Measurements from ENCODE around the gene CD99L2. TPM values are rescaled to one million over a fixed set of nuclear protein-coding genes. Genes with fewer than 3 reads are reported as not detected.

The CD99L2 gene
- total RNA-seq, 2 donors from 2014 or later = 66.0 to 72.0 TPM

GRCh38 chrX:150863191-150863590, 35.3 kb downstream of the CD99L2 start:
- H3K4me1 ChIP-seq = no peaks in the 10 kb centered on the region
- TF ChIP-seq CTCF (IDR thresholded peaks at IDR 0.05) = no peak
- no peak for DNase-seq (ENCODE audit: low spot score)
- H3K27me3 ChIP-seq = no peaks in the 10 kb centered on the region
- peaks cover 0 to 13% of the 10 kb centered on the region in 2 donors for H3K9me3 ChIP-seq
- H3K36me3 ChIP-seq = no peaks in the 10 kb centered on the region
- H3K27ac ChIP-seq = no peak overlapping the region
- H3K4me3 ChIP-seq = no peak overlapping the region

GRCh38 chrX:150857453-150857852, 41.0 kb downstream of the CD99L2 start:
- no peaks in the 10 kb centered on the region for H3K4me1 ChIP-seq
- TF ChIP-seq CTCF (IDR thresholded peaks at IDR 0.05) = no peak

GRCh38 chrX:150856785-150857184, 41.7 kb downstream of the CD99L2 start:
- no peaks in the 10 kb centered on the region for H3K36me3 ChIP-seq
- peaks cover 0 to 34% of the 10 kb centered on the region in 2 donors for H3K9me3 ChIP-seq
- TF ChIP-seq CTCF (IDR thresholded peaks at IDR 0.05) = no peak

More at GRCh38 chrX:150857453-150857852, 41.0 kb downstream of the CD99L2 start:
- Histone ChIP-seq H3K27me3 (no peaks in the 10 kb centered on the region), H3K27ac (no peak overlapping the region), H3K36me3 (no peaks in the 10 kb centered on the region), H3K9me3 (peaks cover 0 to 34% of the 10 kb centered on the region in 2 donors), H3K4me3 (no peak overlapping the region)
- DNase-seq (ENCODE audit: low spot score) = no peak

GRCh38 chrX:150856101-150856500, 42.4 kb downstream of the CD99L2 start:
- Histone ChIP-seq H3K27me3 (no peaks in the 10 kb centered on the region), H3K4me1 (no peaks in the 10 kb centered on the region), H3K9me3 (peaks cover 0 to 30% of the 10 kb centered on the region in 2 donors), H3K4me3 (no peak overlapping the region), H3K27ac (no peak overlapping the region), H3K36me3 (no peaks in the 10 kb centered on the region)
- TF ChIP-seq CTCF (IDR thresholded peaks at IDR 0.05) = no peak
- DNase-seq (ENCODE audit: low spot score) = no peak

More at GRCh38 chrX:150856785-150857184, 41.7 kb downstream of the CD99L2 start:
- no peak for DNase-seq (ENCODE audit: low spot score)
- Histone ChIP-seq H3K4me1 (no peaks in the 10 kb centered on the region), H3K27ac (no peak overlapping the region), H3K4me3 (no peak overlapping the region), H3K27me3 (no peaks in the 10 kb centered on the region)

GRCh38 chrX:150854856-150855255, 43.6 kb downstream of the CD99L2 start:
- no peak for DNase-seq (ENCODE audit: low spot score)
- no peaks in the 10 kb centered on the region for H3K4me1 ChIP-seq
- H3K9me3 ChIP-seq = peaks cover 0 to 22% of the 10 kb centered on the region in 2 donors
- no peak for TF ChIP-seq CTCF (IDR thresholded peaks at IDR 0.05)
- H3K4me3 ChIP-seq = no peak overlapping the region
- H3K27me3 ChIP-seq = no peaks in the 10 kb centered on the region
- H3K27ac ChIP-seq = no peak overlapping the region
- no peaks in the 10 kb centered on the region for H3K36me3 ChIP-seq
